ENCODE measurements around the gene MATN1.
"Not testable (repeated sequence)": the region's sequence is repeated elsewhere in the genome, so short reads cannot be mapped to it uniquely, and the experiment has no call there.

MATN1 gene

DNA sequence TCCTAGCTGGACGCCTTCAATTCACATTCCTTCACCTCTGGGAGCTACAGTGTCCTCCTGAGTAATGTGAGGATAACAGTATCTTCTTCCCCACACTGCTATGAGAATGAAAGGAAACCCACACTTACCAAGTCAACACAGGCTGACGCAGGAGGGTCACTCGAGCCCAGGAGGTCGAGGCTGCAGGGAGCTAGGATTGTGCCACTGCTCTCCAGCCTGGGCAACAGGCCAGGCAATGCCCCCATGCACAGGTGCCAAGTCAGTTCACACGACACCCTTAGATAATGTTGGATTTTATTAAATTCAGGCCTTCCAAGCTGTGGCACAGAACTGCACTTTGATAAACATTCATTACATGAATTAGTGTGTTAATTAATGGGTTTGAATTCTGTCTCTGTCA is 31.9 kb downstream of the MATN1 start:
- Histone ChIP-seq H3K9me3 (ENCODE audit: control insufficient read depth, insufficient read depth, low read length) (no peaks in the 10 kb centered on the region), H3K79me2 (ENCODE audit: control insufficient read depth, low read length) (no peaks in the 10 kb centered on the region), H3K4me3 (ENCODE audit: low read length) (no peak overlapping the region), H3F3A (ENCODE audit: control insufficient read depth, insufficient read depth) (no peaks in the 10 kb centered on the region), H3K9me2 (replicated peaks; ENCODE audit: control insufficient read depth, low read length) (no peaks in the 10 kb centered on the region), H3K4me1 (ENCODE audit: control insufficient read depth, low read length) (peaks cover 12% of the 10 kb centered on the region), H3K27ac (ENCODE audit: low read depth, low read length) (no peak overlapping the region), H3K27me3 (ENCODE audit: control insufficient read depth, low read length) (peaks cover 7% of the 10 kb centered on the region), H3K36me3 (ENCODE audit: control insufficient read depth, low read length) (no peaks in the 10 kb centered on the region), H4K20me1 (ENCODE audit: control insufficient read depth, insufficient read depth, low read depth, low read length) (no peaks in the 10 kb centered on the region), H3K4me2 (ENCODE audit: low read length) (no peak overlapping the region)
- TF ChIP-seq, protein P1, sequence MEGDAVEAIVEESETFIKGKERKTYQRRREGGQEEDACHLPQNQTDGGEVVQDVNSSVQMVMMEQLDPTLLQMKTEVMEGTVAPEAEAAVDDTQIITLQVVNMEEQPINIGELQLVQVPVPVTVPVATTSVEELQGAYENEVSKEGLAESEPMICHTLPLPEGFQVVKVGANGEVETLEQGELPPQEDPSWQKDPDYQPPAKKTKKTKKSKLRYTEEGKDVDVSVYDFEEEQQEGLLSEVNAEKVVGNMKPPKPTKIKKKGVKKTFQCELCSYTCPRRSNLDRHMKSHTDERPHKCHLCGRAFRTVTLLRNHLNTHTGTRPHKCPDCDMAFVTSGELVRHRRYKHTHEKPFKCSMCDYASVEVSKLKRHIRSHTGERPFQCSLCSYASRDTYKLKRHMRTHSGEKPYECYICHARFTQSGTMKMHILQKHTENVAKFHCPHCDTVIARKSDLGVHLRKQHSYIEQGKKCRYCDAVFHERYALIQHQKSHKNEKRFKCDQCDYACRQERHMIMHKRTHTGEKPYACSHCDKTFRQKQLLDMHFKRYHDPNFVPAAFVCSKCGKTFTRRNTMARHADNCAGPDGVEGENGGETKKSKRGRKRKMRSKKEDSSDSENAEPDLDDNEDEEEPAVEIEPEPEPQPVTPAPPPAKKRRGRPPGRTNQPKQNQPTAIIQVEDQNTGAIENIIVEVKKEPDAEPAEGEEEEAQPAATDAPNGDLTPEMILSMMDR (IDR thresholded peaks at IDR 0.05; ENCODE audit: low read depth, low read length, poor library complexity, severe bottlenecking) = no peak
- no peak for TF ChIP-seq EZH2phosphoT487 (IDR thresholded peaks at IDR 0.05; ENCODE audit: borderline replicate concordance, low read length)

DNA sequence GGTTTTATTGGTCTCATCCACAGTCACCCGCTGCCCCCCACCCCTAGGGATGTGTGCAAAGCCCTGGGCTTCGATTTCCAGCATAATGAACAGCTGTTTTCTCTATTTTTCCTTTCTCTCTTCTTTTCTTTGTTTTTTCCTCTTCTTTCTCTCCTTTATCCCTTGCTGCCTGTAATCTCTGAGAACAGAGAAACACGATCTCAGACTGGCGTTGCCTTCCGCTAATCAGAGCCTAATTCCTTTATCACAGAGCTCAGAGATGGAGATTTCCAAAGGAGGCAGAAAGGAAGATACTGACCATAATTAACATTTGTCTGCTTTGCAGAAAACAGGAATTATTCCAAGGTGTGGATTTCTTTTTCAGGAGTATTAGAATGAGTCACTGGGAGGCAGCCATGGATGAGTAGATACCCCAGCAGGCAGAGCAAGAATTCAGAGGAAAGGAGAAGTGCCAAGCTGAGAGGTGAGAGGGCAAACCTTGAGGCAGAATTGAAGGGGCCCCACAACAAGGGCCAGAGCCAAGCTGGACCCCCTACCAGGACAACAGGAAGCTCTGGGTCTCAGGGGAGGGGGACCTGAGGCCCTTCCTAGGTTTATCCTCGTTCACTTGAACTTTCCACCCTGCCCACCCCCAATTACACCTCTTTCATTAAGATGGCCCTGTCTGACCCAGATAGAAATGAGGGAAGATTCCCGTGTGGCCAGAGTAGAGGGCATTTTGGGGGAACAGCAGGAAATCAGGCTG is 33.3 kb downstream of the MATN1 start:
- peaks cover 12% of the 10 kb centered on the region for H3K4me1 ChIP-seq (ENCODE audit: control insufficient read depth, low read length)
- H3F3A ChIP-seq (ENCODE audit: control insufficient read depth, insufficient read depth) = no peaks in the 10 kb centered on the region
- H3K27ac ChIP-seq (ENCODE audit: low read depth, low read length) = no peak overlapping the region
- H3K4me2 ChIP-seq (ENCODE audit: low read length) = no peak overlapping the region
- H3K4me3 ChIP-seq (ENCODE audit: low read length) = no peak overlapping the region
- H3K9me3 ChIP-seq (ENCODE audit: control insufficient read depth, insufficient read depth, low read length) = no peaks in the 10 kb centered on the region
- no peaks in the 10 kb centered on the region for H3K9me2 ChIP-seq (replicated peaks; ENCODE audit: control insufficient read depth, low read length)
- no peaks in the 10 kb centered on the region for H3K36me3 ChIP-seq (ENCODE audit: control insufficient read depth, low read length)
- no peaks in the 10 kb centered on the region for H4K20me1 ChIP-seq (ENCODE audit: control insufficient read depth, insufficient read depth, low read depth, low read length)
- H3K79me2 ChIP-seq (ENCODE audit: control insufficient read depth, low read length) = no peaks in the 10 kb centered on the region
- H3K27me3 ChIP-seq (ENCODE audit: control insufficient read depth, low read length) = peaks cover 3% of the 10 kb centered on the region; the same call in 1 of the 2 replicates
- TF ChIP-seq, protein P1 (IDR thresholded peaks at IDR 0.05; ENCODE audit: low read depth, low read length, poor library complexity, severe bottlenecking) = no peak
- TF ChIP-seq EZH2phosphoT487 (IDR thresholded peaks at IDR 0.05; ENCODE audit: borderline replicate concordance, low read length) = no peak

DNA sequence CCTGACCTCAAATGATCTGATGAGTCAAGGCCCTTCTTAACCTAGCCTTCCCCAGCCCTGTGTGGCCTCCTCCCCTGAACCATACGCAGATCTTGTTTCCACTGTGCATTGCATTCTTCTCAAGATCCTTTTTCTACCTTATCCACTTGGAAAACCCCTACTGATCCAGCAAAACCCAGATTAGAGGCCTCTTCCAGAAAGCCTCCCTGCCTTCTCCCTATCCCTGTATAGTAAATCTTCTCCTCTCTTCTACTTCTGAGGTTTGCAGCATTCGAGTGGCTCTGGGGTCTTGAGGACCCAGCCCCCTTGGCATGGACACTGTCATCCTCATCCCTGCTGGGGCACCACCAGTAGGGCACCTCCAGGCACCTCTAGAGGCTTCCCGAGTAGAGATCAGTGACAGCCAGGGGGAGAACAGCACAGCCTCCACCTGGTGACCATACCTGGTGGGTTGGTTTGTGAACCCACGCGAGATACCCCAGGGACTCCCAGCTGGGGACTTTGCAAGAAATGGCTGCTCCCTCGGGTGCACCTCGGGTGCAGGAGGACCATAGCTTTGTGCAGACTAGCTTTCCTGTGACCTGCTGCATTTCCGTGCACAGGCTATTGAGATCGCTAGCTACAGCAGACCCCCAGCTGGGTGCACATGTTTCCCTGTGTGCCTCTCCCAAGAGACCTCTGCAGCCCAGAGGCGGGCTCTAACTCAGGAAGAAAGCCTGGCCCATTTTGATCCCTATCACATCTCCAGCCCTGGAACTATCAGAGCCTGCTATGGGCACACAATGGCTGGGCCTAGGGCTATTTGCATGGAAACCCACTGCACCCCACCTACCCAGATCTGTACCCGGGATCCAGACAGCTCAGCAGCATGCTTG is 34.2 kb downstream of the MATN1 start:
- no peaks in the 10 kb centered on the region for H4K20me1 ChIP-seq (ENCODE audit: control insufficient read depth, insufficient read depth, low read depth, low read length)
- TF ChIP-seq EZH2phosphoT487 (IDR thresholded peaks at IDR 0.05; ENCODE audit: borderline replicate concordance, low read length) = no peak
- no peaks in the 10 kb centered on the region for H3K9me3 ChIP-seq (ENCODE audit: control insufficient read depth, insufficient read depth, low read length)
- H3K4me1 ChIP-seq (ENCODE audit: control insufficient read depth, low read length) = peaks cover 12% of the 10 kb centered on the region
- no peaks in the 10 kb centered on the region for H3K9me2 ChIP-seq (replicated peaks; ENCODE audit: control insufficient read depth, low read length)
- H3K4me3 ChIP-seq (ENCODE audit: low read length) = no peak overlapping the region
- H3K79me2 ChIP-seq (ENCODE audit: control insufficient read depth, low read length) = no peaks in the 10 kb centered on the region
- no peaks in the 10 kb centered on the region for H3F3A ChIP-seq (ENCODE audit: control insufficient read depth, insufficient read depth)
- peaks cover 2% of the 10 kb centered on the region; the same call in 1 of the 2 replicates for H3K27me3 ChIP-seq (ENCODE audit: control insufficient read depth, low read length)
- H3K27ac ChIP-seq (ENCODE audit: low read depth, low read length) = no peak overlapping the region
- no peak overlapping the region for H3K4me2 ChIP-seq (ENCODE audit: low read length)
- H3K36me3 ChIP-seq (ENCODE audit: control insufficient read depth, low read length) = no peaks in the 10 kb centered on the region

DNA sequence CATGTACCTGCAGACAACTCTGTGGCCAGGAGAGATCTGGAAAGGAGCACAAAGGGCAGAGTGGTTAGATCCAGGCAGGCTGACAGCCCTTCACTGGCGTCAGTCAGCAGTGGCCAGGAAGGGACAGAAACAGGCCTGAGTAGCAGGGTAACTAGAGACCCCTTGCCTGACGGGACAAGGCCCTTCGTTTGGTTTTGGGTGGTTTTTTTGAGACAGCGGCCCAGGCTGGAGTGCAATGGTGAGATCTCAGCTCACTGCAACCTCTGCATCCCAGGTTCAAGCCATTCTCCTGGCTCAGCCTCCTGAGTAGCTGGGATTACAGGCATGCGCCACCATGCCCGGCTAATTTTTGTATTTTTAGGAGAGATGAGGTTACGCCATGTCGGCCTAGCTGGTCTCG is 34.9 kb downstream of the MATN1 start:
- H3K27ac ChIP-seq (ENCODE audit: low read depth, low read length); H3K79me2 ChIP-seq (ENCODE audit: control insufficient read depth, low read length); H3K4me2 ChIP-seq (ENCODE audit: low read length); H3K4me3 ChIP-seq (ENCODE audit: low read length); H3K36me3 ChIP-seq (ENCODE audit: control insufficient read depth, low read length); H3F3A ChIP-seq (ENCODE audit: control insufficient read depth, insufficient read depth); H3K27me3 ChIP-seq (ENCODE audit: control insufficient read depth, low read length); H4K20me1 ChIP-seq (ENCODE audit: control insufficient read depth, insufficient read depth, low read depth, low read length); H3K9me2 ChIP-seq (replicated peaks; ENCODE audit: control insufficient read depth, low read length); H3K9me3 ChIP-seq (ENCODE audit: control insufficient read depth, insufficient read depth, low read length): not testable (repeated sequence)
- H3K4me1 ChIP-seq (ENCODE audit: control insufficient read depth, low read length) = peaks cover 12% of the 10 kb centered on the region
